Measurements from ENCODE around the gene KCNF1.

DNA sequence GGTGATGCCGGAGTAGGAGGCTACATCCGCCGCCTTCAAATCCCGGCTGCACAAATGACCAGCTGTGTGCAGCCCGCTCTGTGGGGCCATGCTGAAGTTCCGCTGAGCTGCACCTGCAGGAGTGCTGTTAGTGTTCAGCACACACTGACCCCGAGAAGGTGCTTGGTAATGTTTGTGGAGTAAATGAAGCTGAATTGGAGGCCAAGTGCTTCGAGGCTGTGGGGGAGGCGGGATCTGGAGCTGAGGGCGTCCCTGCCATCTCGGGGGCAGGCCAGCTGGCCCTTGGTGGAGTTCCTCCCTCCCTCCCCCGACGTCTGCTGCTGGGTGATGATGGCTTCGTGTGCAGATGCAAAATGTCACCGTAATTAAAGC lies 23.2 kb downstream of the KCNF1 start:
- TF ChIP-seq CTCF (IDR thresholded peaks at IDR 0.05) = no peak
- no peak for TF ChIP-seq POLR2A (IDR thresholded peaks at IDR 0.05)
